ENCODE measurements around the gene CNBP. TPM values are rescaled to one million over a fixed set of nuclear protein-coding genes. Genes with fewer than 3 reads are reported as not detected.
"Not testable (repeated sequence)": the region's sequence is repeated elsewhere in the genome, so short reads cannot be mapped to it uniquely, and the experiment has no call there.

CNBP gene
- total RNA-seq: 321 TPM

GRCh38 chr3:129183569-129184395, at the start of gene CNBP:
Gene CNBP, minus strand, starts transcription at chr3:129183896. Its CDS starts 12,139 bp downstream, at chr3:129171757.
- DNase-seq (ENCODE audit: low spot score) (peak; percentile 95), ATAC-seq (peak; percentile 100)
- intact Hi-C loops (cut with DNase I): no loop called here

GRCh38 chr3:129231331-129232119, 47.8 kb upstream of the CNBP start:
- intact Hi-C loops (cut with DNase I): no loop called here
- DNase-seq (ENCODE audit: low spot score) (no peak), ATAC-seq (no peak)

DNA sequence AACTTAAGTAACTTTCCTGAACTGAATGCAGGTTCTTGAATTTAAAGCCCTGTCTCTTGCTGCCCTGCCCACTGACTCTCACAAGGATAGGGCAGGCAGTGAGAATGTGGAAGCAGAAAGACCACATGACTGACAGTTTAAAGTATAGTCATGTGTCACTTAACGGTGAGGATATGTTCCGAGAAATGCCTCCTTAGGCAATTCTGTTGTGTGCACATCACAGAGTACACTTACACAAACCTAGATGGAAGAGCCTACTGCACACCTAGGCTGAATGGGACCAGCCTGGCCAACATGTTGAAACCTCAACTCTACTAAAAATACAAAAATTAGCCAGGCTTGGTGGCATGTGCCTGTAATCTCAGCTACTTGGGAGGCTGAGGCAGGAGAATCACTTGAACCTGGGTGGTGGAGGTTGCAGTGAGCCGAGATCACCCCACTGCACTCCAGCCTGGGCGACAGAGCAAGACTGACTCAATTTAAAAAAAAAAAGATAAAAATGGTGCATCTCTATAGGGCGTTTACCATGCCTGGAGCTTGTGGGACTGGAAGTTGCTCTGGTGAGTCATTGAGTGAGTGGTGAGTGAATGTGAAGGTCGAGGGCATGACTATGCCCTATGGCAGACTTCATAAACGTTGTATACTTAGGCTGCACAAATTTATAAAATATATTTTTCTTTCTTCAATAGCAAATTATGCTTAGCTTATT, 46.8 kb upstream of the CNBP start:
- intact Hi-C loops (cut with DNase I): no loop called here
- peak; percentile 72 for ATAC-seq
- no peak for DNase-seq (ENCODE audit: low spot score)

GRCh38 chr3:129228891-129229585, 45.3 kb upstream of the CNBP start:
- no peak for ATAC-seq
- intact Hi-C loops (cut with DNase I): no loop called here

GRCh38 chr3:129226374-129226773, 42.7 kb upstream of the CNBP start:
- DNase-seq (ENCODE audit: low spot score): peak; percentile 73
- ATAC-seq: peak; percentile 60
- intact Hi-C loops (cut with DNase I): no loop called here

More at GRCh38 chr3:129228891-129229585, 45.3 kb upstream of the CNBP start:
- no peak for DNase-seq (ENCODE audit: low spot score)

DNA sequence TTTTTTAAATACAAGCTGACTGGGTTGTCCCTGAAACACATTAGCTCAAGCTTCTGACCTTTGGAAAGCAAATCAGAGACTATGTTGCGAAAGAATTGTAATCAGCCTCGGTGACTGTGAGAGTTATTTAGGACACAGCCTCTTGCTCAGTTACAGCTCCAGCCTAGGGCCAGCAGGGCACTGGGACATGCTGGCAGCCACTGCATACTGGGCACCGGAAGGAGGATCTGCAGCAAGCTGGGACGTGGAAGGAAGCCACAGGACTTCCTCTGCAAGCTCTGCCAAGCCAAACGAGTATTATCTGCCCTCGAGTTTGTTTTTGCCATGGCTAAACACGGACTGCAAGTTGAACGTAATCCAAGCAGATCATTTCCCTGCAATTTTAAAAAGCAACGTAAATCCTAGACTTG, 41.3 kb upstream of the CNBP start:
- ATAC-seq (peak; percentile 95), DNase-seq (ENCODE audit: low spot score) (peak; percentile 74)

GRCh38 chr3:129224387-129224786, 40.7 kb upstream of the CNBP start:
- DNase-seq (ENCODE audit: low spot score); ATAC-seq; intact Hi-C loops (cut with DNase I): not testable (repeated sequence)

More for the DNA sequence above, 41.3 kb upstream of the CNBP start:
- intact Hi-C loops (cut with DNase I): no loop called here

DNA sequence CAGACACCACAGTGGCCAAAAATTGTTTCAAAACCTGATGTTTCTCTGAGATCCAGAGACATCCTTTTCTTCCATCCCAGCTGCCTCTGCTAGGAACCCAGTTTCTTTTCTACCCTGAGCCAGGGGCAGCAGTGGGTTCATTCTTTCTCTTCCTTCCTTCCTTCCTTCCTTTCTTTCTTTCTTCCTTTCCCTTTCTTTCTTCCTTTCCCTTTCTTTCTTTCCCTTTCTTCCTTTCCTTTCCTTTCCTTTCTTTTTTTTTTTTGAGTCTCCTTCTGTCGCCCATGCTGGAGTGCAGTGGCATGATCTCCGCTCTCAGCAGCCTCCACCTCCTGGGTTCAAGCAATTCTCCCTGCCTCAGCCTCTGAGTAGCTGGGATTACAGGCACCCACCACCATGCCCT, 35.0 kb upstream of the CNBP start:
- no peak for ATAC-seq
- intact Hi-C loops (cut with DNase I): no loop called here
- no peak for DNase-seq (ENCODE audit: low spot score)

DNA sequence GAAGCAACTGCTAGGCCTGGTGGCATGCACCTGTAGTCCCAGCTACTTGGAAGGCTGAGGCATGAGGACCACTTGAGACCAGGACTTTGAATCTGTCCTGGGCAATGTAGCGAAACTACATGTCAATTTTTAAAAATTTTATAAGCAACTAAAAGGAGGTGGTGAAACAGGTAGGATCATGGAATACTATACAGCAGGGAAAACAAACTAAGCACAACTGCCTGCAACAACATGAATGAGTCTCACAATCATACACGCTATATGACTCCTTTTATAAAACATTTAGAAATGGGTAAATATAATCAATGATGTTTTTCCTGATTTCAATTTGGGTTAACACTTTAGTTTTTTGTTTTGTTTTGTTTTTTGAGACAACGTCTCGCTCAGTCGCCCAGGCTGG, 29.5 kb upstream of the CNBP start:
- ATAC-seq: no peak
- DNase-seq (ENCODE audit: low spot score): no peak
- intact Hi-C loops (cut with DNase I): no loop called here

DNA sequence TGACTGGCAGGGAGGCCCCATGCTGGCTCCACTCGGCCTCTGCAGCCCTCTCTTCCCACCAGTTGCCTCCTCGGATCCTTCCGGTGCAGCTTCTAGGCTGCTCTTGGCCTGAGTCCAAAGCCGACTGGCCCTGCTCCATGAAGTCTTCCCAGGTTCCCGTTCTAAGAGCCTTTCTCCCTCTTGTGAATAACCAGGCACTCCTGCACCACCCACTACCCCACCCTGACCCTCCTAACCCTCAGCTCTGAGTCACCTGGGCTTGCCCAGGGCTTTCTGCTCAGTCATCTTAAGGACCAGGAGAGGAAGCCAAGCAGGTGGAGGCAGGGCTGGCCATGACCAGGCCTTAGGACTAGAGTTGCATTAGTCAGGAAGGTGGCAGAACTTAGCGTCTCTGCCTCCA, 28.1 kb upstream of the CNBP start:
- peak; percentile 58 for ATAC-seq
- peak; percentile 80 for DNase-seq (ENCODE audit: low spot score)
- intact Hi-C loops (cut with DNase I): no loop called here

DNA sequence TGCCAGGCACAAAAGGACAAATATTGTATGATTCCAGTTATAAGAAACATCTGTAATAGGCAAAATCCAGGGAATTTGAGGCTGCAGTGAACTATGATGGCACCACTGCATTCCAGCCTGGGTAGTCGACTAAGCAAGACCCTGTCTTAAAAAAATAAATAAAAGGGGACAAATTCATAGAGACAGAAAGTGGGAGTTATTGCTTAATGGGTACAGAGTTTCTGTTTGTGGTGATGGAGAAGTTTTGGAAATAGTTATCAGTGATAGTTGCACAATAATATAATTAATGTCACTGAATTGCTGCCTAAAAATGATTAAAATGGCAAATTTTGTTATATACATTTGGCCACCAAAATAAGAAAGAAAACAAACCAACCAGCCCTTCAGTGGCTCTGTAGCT, 27.6 kb upstream of the CNBP start:
- DNase-seq (ENCODE audit: low spot score) (no peak), ATAC-seq (peak; percentile 34)
- intact Hi-C loops (cut with DNase I): no loop called here

- no peak for DNase-seq (ENCODE audit: low spot score)
- intact Hi-C loops (cut with DNase I): no loop called here
- no peak for ATAC-seq
Observed at GRCh38 chr3:129207479-129207878, 23.8 kb upstream of the CNBP start.

DNA sequence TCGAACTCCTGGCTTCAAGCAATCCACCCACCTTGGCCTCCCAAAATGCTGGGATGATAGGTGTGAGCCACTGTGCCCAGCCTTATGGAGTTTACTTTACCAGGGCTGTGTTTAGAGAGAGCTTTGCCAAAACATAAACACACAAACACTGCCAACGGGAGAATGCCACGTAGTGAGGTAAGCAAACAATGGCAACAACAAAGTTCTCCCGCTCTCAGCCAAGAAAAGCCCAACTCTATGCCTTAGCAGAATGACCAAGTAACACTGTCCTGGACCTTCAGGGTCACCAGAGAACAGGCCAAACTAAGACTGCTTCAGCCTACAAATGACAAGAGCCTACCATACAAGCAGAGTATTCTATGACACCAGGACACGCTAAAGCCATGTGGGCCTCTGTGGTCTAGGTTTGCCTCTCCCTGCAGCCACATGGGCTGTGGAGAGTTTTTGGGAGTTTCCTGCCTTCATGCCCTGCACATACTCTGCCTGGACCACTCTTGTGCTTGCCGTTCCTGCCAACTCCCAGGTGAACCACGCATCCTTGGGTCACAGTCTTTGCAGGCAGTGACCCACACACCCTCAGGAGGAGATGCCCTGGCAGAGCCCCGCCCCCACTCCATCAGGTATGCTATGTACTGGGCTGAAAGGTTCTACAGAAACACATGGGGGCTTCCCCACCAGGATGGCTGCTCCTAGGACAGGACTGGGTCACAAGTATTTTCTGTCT, 21.6 kb upstream of the CNBP start:
- ATAC-seq: no peak
- DNase-seq (ENCODE audit: low spot score): no peak
- intact Hi-C loops (cut with DNase I): no loop called here

DNA sequence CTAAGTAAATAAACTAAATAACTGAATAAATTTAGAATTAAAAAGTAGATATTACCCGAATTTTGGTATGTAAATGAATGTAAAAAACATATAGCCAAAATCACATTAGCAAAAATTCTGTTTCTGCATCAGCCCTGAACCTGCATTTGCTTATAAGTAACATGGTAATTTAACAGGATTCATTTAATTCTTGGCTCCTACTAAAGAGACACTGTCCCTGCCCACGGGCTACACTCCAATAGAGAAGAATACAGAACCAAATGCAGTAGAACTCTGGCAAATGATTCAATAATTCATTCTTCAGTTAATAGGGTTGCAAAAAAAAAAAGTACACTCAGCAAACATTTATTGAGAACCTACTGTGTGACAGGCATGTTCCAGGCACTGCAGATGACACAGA, 20.8 kb upstream of the CNBP start:
- intact Hi-C loops (cut with DNase I): no loop called here
- no peak for ATAC-seq
- no peak for DNase-seq (ENCODE audit: low spot score)

GRCh38 chr3:129199366-129199765, 15.7 kb upstream of the CNBP start:
- intact Hi-C loops (cut with DNase I): no loop called here
- no peak for ATAC-seq

GRCh38 chr3:129197321-129197720, 13.6 kb upstream of the CNBP start:
- intact Hi-C loops (cut with DNase I): no loop called here
- no peak for ATAC-seq
- no peak for DNase-seq (ENCODE audit: low spot score)

More at GRCh38 chr3:129199366-129199765, 15.7 kb upstream of the CNBP start:
- no peak for DNase-seq (ENCODE audit: low spot score)

DNA sequence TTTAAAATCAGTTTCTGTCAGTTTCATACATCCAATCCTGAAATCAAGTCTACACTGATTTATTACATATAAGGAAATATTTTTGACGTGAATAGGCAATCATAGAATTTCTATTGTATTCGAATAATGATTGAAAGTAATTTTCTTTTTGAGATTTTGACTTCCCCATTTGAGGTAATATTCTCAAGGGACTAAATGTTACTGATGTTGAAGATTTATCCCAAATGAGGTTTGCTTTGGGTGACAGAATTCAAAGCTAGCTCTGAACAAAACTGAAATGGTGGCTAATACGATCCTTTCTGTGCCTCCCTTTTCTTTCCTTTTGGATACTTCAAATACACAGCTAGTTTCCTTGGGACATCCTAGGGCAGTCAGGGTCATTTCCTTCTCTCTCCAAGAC, 12.9 kb upstream of the CNBP start:
- intact Hi-C loops (cut with DNase I): no loop called here
- ATAC-seq (no peak), DNase-seq (ENCODE audit: low spot score) (no peak)

DNA sequence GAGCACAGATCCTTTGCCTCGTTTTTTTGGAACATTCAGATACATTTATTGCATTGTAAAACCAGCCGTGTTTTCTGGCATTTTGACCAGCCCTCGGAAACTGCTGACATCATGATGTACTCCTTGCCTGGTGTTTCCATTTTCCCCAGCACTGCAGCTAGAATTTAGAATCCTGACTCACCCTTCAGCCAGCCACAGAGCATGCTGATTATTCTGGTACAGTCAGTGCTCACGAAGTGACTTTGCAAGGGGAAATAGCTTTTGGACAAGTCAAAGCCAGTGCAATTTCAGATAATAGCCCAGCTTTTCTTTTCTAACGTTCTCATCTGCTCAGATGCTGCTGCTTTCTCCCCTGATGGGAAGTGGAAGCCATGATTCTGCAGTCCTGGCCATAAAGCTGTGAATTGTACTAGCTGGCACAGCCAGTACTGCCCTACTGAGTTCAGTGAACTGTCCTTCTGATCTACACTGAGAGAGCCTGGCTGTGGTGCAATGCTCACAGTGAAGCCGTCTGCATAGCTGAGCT, 12.1 kb upstream of the CNBP start:
- intact Hi-C loops (cut with DNase I): no loop called here
- ATAC-seq (peak; percentile 80), DNase-seq (ENCODE audit: low spot score) (no peak)

All from sciatic nerve (tissue), 2 donors.